ENCODE results near the gene MYOD1.

DNA sequence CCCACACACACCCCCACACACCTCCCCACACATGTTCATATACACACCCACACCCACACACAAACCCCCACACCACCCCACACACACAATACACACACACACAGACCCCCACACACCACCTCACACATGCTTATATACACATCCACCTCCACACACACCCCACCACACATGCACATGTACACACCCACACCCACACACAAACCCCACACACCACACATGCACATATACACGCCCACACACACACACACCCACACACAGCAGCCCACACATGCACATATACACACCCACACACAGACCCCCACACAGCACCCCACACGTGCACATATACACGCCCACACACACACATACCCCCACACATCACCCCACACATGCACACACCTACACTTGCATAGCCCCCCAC is 44.3 kb downstream of the MYOD1 start:
- TF ChIP-seq, protein P1, sequence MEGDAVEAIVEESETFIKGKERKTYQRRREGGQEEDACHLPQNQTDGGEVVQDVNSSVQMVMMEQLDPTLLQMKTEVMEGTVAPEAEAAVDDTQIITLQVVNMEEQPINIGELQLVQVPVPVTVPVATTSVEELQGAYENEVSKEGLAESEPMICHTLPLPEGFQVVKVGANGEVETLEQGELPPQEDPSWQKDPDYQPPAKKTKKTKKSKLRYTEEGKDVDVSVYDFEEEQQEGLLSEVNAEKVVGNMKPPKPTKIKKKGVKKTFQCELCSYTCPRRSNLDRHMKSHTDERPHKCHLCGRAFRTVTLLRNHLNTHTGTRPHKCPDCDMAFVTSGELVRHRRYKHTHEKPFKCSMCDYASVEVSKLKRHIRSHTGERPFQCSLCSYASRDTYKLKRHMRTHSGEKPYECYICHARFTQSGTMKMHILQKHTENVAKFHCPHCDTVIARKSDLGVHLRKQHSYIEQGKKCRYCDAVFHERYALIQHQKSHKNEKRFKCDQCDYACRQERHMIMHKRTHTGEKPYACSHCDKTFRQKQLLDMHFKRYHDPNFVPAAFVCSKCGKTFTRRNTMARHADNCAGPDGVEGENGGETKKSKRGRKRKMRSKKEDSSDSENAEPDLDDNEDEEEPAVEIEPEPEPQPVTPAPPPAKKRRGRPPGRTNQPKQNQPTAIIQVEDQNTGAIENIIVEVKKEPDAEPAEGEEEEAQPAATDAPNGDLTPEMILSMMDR (conservative IDR thresholded peaks at IDR 0.05 in 1 of 2, IDR thresholded peaks at IDR 0.05 in 1 of 2; ENCODE audit: extremely low read depth in 1 of 2, insufficient read depth in 1 of 2, low read depth in 1 of 2, low read length in 2 of 2): no peak
- TF ChIP-seq EZH2 (IDR thresholded peaks at IDR 0.05; ENCODE audit: borderline replicate concordance, low read length): no peak

Measured in mammary epithelial cell (primary cell).